Mesendoderm (in vitro differentiated cells): ENCODE measurements around the gene PRKCB.

Experiments used
- DNase-seq: peaks from one replicate; pipeline ENCODE4 v3.0.0; 2013
- H2AK5ac ChIP-seq: 2 replicates; pipeline ENCODE4 v1.6.1; 2013; ENCODE audit warnings: low read length, inconsistent platforms
- H2BK120ac ChIP-seq: 2 replicates; pipeline ENCODE4 v1.6.1; 2013; ENCODE audit warnings: low read depth, mild to moderate bottlenecking, low read length, moderate library complexity, mixed read lengths
- H2BK15ac ChIP-seq: replicated peaks from 2 replicates; pipeline ENCODE4 v1.6.1; 2013; ENCODE audit warnings: low read depth, mild to moderate bottlenecking, moderate library complexity
- H2BK5ac ChIP-seq: 2 replicates; pipeline ENCODE4 v1.6.1; 2013; ENCODE audit warnings: low read length, inconsistent platforms
- H3K18ac ChIP-seq: 2 replicates; pipeline ENCODE4 v1.6.1; 2013; ENCODE audit warnings: mild to moderate bottlenecking, low read length, mixed read lengths
- H3K23ac ChIP-seq: one replicate; pipeline ENCODE4 v1.6.1; 2013; ENCODE audit warnings: low read length
- H3K27ac ChIP-seq: 2 replicates; pipeline ENCODE4 v1.5.1; 2013; ENCODE audit warnings: low read depth, mild to moderate bottlenecking, inconsistent platforms, low read length, moderate library complexity
- H3K27me3 ChIP-seq: 2 replicates; pipeline ENCODE4 v1.6.1; 2013; ENCODE audit warnings: low read length, control low read depth, mild to moderate bottlenecking, inconsistent platforms; ENCODE audit not compliant: insufficient read depth, poor library complexity
- H3K36me3 ChIP-seq: 2 replicates; pipeline ENCODE4 v1.6.1; 2013; ENCODE audit warnings: low read length, inconsistent platforms; ENCODE audit not compliant: control insufficient read depth, insufficient read depth
- H3K4ac ChIP-seq: one replicate; pipeline ENCODE4 v1.6.1; 2013; ENCODE audit warnings: low read depth, mild to moderate bottlenecking, low read length, moderate library complexity
- H3K4me1 ChIP-seq: 2 replicates; pipeline ENCODE4 v1.6.1; 2013; ENCODE audit warnings: low read depth, low read length, inconsistent platforms; ENCODE audit not compliant: control insufficient read depth
- H3K4me2 ChIP-seq: 2 replicates; pipeline ENCODE4 v1.6.1; 2013; ENCODE audit warnings: low read length
- H3K4me3 ChIP-seq: 2 replicates; pipeline ENCODE4 v1.5.1; 2013; ENCODE audit warnings: mild to moderate bottlenecking, low read length
- H3K56ac ChIP-seq: one replicate; pipeline ENCODE4 v1.6.1; 2013; ENCODE audit warnings: low read length
- H3K79me1 ChIP-seq: 2 replicates; pipeline ENCODE4 v1.6.1; 2013; ENCODE audit warnings: low read length, inconsistent platforms
- H3K79me2 ChIP-seq: 2 replicates; pipeline ENCODE4 v1.6.1; 2013; ENCODE audit warnings: mild to moderate bottlenecking, low read length; ENCODE audit not compliant: control insufficient read depth, insufficient read depth
- H3K9ac ChIP-seq: 2 replicates; pipeline ENCODE4 v1.6.1; 2013; ENCODE audit warnings: low read length, inconsistent platforms
- H4K5ac ChIP-seq: one replicate; pipeline ENCODE4 v1.6.1; 2013; ENCODE audit warnings: low read length
- H4K8ac ChIP-seq: one replicate; pipeline ENCODE4 v1.6.1; 2013; ENCODE audit warnings: low read depth, mild to moderate bottlenecking, control low read depth, low read length, moderate library complexity
- WGBS: extraction: QIAGEN DNeasy Blood & Tissue Kit; methylation state at CpG from one replicate; pipeline ENCODE4 v1.1.7; 2013; ENCODE audit warnings: low lambda C conversion rate, missing lambda C conversion rate; ENCODE audit not compliant: insufficient coverage; ENCODE audit errors: extremely low coverage; 5-methylcytosine and 5-hydroxymethylcytosine counted together

Gene PRKCB

DNA sequence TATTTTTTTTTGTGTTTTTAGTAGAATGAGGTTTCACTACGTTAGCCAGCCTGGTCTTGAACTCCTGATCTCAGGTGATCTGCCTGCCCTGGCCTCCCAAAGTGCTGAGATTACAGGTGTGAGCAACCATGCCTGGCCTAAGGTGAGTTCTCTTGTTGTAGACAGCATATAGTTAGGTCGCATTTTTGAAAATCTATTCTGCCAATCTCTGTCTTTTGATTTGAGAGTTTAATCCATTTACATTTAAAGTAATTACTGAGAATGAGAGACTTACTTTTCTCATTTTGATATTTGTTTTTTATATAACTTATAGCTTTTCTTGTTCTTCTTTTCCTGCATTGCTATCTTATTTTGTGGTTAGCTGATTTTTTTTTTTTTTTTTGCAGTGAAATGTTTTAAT, 6.3 kb upstream of the PRKCB start:
- no CpG with 5 or more reads among the region's 2 CpGs for WGBS
- H3K79me1 ChIP-seq, result no peaks in the 10 kb centered on the region
- H2BK15ac ChIP-seq, result no peak overlapping the region
- H3K4me1 ChIP-seq, result no peaks in the 10 kb centered on the region
- H3K23ac ChIP-seq, result no peak overlapping the region
- no peaks in the 10 kb centered on the region for H3K79me2 ChIP-seq
- H3K36me3 ChIP-seq, result no peaks in the 10 kb centered on the region
- H4K5ac ChIP-seq, result no peak overlapping the region
- H3K4me2 ChIP-seq, result no peak overlapping the region
- H3K18ac ChIP-seq, result no peak overlapping the region
- no peak overlapping the region for H3K4ac ChIP-seq
- no peak overlapping the region for H3K27ac ChIP-seq
- DNase-seq, result no peak
- H3K4me3 ChIP-seq, result no peak overlapping the region
- no peak overlapping the region for H2AK5ac ChIP-seq
- H3K27me3 ChIP-seq, result peaks cover under 1% of the 10 kb centered on the region
- no peak overlapping the region for H4K8ac ChIP-seq
- H2BK5ac ChIP-seq, result no peak overlapping the region
- H3K9ac ChIP-seq, result no peak overlapping the region
- no peak overlapping the region for H3K56ac ChIP-seq
- no peak overlapping the region for H2BK120ac ChIP-seq

DNA sequence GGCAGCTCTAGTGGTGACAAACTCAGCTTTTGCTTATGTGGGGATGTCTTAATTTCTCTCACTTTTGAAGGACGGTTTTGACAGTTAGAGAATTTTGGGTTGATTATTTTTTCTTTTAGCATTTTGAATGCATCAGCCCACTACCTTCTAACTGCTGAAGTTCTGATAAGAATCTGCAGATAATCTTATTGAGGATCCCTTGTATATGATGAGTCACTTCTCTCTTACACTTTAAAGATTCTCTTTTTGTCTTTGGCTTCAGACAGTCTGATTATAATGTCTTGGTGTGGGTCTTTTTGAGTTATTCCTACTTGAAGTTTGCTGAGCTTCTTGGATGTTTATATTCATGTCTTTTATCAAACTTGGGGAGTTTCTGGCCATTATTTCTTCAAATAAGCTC, 5.5 kb upstream of the PRKCB start:
- Histone ChIP-seq H3K9ac (no peak overlapping the region), H4K8ac (no peak overlapping the region), H3K4ac (no peak overlapping the region), H3K4me3 (no peak overlapping the region), H3K23ac (no peak overlapping the region), H3K4me2 (no peak overlapping the region), H2AK5ac (no peak overlapping the region), H3K56ac (no peak overlapping the region), H2BK120ac (no peak overlapping the region), H2BK15ac (no peak overlapping the region), H3K4me1 (no peaks in the 10 kb centered on the region), H3K18ac (no peak overlapping the region), H3K36me3 (no peaks in the 10 kb centered on the region), H3K27ac (no peak overlapping the region), H2BK5ac (no peak overlapping the region), H4K5ac (no peak overlapping the region), H3K27me3 (peaks cover 8% of the 10 kb centered on the region), H3K79me2 (no peaks in the 10 kb centered on the region), H3K79me1 (no peaks in the 10 kb centered on the region)
- no peak for DNase-seq
- WGBS, result no CpG with 5 or more reads among the region's 1 CpG

- peaks cover 27% of the 10 kb centered on the region for H3K27me3 ChIP-seq
- H3K4me1 ChIP-seq, result no peaks in the 10 kb centered on the region
- H2BK15ac ChIP-seq, result no peak overlapping the region
- no peak overlapping the region for H3K56ac ChIP-seq
- H2BK5ac ChIP-seq, result no peak overlapping the region
- no peaks in the 10 kb centered on the region for H3K36me3 ChIP-seq
- no peaks in the 10 kb centered on the region for H3K79me2 ChIP-seq
- no peak overlapping the region for H3K23ac ChIP-seq
- WGBS, result no CpG with 5 or more reads among the region's 1 CpG
- DNase-seq, result no peak
- H2AK5ac ChIP-seq, result no peak overlapping the region
- H3K9ac ChIP-seq, result no peak overlapping the region
- H2BK120ac ChIP-seq, result no peak overlapping the region
- no peak overlapping the region for H3K4me2 ChIP-seq
- no peak overlapping the region for H3K4ac ChIP-seq
- H3K79me1 ChIP-seq, result no peaks in the 10 kb centered on the region
- H3K4me3 ChIP-seq, result no peak overlapping the region
- no peak overlapping the region for H3K18ac ChIP-seq
- no peak overlapping the region for H3K27ac ChIP-seq
- no peak overlapping the region for H4K8ac ChIP-seq
- no peak overlapping the region for H4K5ac ChIP-seq
Observed at GRCh38 chr16:23832882-23833281, 2.9 kb upstream of the PRKCB start.

GRCh38 chr16:23833504-23833903, 2.3 kb upstream of the PRKCB start:
- Histone ChIP-seq H3K27me3 (peaks cover 30% of the 10 kb centered on the region), H2BK5ac (no peak overlapping the region), H3K9ac (no peak overlapping the region), H3K56ac (no peak overlapping the region), H3K4me2 (no peak overlapping the region), H3K79me1 (no peaks in the 10 kb centered on the region), H2BK120ac (no peak overlapping the region), H4K8ac (no peak overlapping the region), H3K4ac (no peak overlapping the region), H3K4me1 (no peaks in the 10 kb centered on the region), H3K23ac (no peak overlapping the region), H2AK5ac (no peak overlapping the region), H3K18ac (no peak overlapping the region), H3K79me2 (no peaks in the 10 kb centered on the region), H4K5ac (no peak overlapping the region), H3K36me3 (no peaks in the 10 kb centered on the region), H3K4me3 (no peak overlapping the region), H2BK15ac (no peak overlapping the region), H3K27ac (no peak overlapping the region)
- no CpG with 5 or more reads among the region's 2 CpGs for WGBS
- no peak for DNase-seq

- no peak overlapping the region for H2BK5ac ChIP-seq
- H3K4ac ChIP-seq, result no peak overlapping the region
- no peak overlapping the region for H4K8ac ChIP-seq
- WGBS, result no CpG with 5 or more reads among the region's 7 CpGs
- no peak overlapping the region for H3K23ac ChIP-seq
- H3K18ac ChIP-seq, result no peak overlapping the region
- no peaks in the 10 kb centered on the region for H3K4me1 ChIP-seq
- H3K56ac ChIP-seq, result no peak overlapping the region
- H3K9ac ChIP-seq, result no peak overlapping the region
- H2BK15ac ChIP-seq, result no peak overlapping the region
- no peak overlapping the region for H2BK120ac ChIP-seq
- H2AK5ac ChIP-seq, result no peak overlapping the region
- H3K27ac ChIP-seq, result no peak overlapping the region
- H3K27me3 ChIP-seq, result peaks cover 30% of the 10 kb centered on the region
- DNase-seq, result no peak
- no peaks in the 10 kb centered on the region for H3K79me1 ChIP-seq
- H3K36me3 ChIP-seq, result no peaks in the 10 kb centered on the region
- no peak overlapping the region for H3K4me3 ChIP-seq
- no peaks in the 10 kb centered on the region for H3K79me2 ChIP-seq
- H4K5ac ChIP-seq, result no peak overlapping the region
- no peak overlapping the region for H3K4me2 ChIP-seq
Observed at GRCh38 chr16:23833960-23834685, 1.7 kb upstream of the PRKCB start.

DNA sequence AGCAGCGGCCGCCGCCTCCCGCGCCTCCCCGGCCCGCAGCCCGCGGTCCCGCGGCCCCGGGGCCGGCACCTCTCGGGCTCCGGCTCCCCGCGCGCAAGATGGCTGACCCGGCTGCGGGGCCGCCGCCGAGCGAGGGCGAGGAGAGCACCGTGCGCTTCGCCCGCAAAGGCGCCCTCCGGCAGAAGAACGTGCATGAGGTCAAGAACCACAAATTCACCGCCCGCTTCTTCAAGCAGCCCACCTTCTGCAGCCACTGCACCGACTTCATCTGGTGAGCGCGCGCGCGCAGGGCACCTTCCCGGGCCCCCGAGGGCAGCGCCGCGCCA, 258 bp downstream of the PRKCB start:
- Histone ChIP-seq H3K18ac (no peak overlapping the region), H3K56ac (no peak overlapping the region), H4K5ac (no peak overlapping the region), H3K27ac (no peak overlapping the region), H3K4me1 (no peaks in the 10 kb centered on the region), H3K9ac (no peak overlapping the region), H3K79me2 (no peaks in the 10 kb centered on the region), H3K23ac (no peak overlapping the region), H3K79me1 (no peaks in the 10 kb centered on the region), H4K8ac (no peak overlapping the region), H2BK15ac (no peak overlapping the region), H3K4me2 (peak overlapping the region; percentile 17), H3K4ac (no peak overlapping the region), H3K36me3 (no peaks in the 10 kb centered on the region), H2BK5ac (no peak overlapping the region), H3K4me3 (no peak overlapping the region), H3K27me3 (peaks cover 33% of the 10 kb centered on the region), H2BK120ac (no peak overlapping the region), H2AK5ac (no peak overlapping the region)
- whole genome bisulfite sequencing, result no CpG with 5 or more reads among the region's 45 CpGs
- peak; percentile 5 for DNase-seq
